HCT116 (cell line): ENCODE measurements around the gene KIF26A. TPM values are rescaled to one million over a fixed set of nuclear protein-coding genes. Genes with fewer than 3 reads are reported as not detected.

Experiments used
- ATAC-seq: fragments of 200-7000 bp; cut with Tn5 transposase; 2 replicates; pipeline ENCODE4 v1.9.1; 2020; ENCODE audit warnings: mild to moderate bottlenecking, moderate library complexity
- BruUV-seq: library from RNA; stranded (reverse); fragments of 400-500 nt; replicated peaks from 2 replicates; lab custom pipeline; 2021; lab: Mats Ljungman, UMichigan
- CTCF ChIA-PET: fragments of 300-600 bp; sonication (Branson Sonifier 250); formaldehyde crosslinking; loops from one replicate; lab custom pipeline; 2021; ENCODE audit warnings: antibody characterized with exemption; lab: Charles Lee
- POLR2A ChIA-PET: fragments of 300-600, 350-600 bp; sonication (Branson Sonifier 250); formaldehyde crosslinking; loops from one replicate; lab custom pipeline; 2021; ENCODE audit warnings: antibody characterized with exemption; lab: Charles Lee
- RAD21 ChIA-PET, 2 experiments: fragments of 300-600 bp; sonication (Branson Sonifier 250); formaldehyde crosslinking; loops; one replicate each; lab custom pipeline; 2023; ENCODE audit warnings: low total read pairs in 2 of 2; ENCODE audit not compliant: uncharacterized antibody in 2 of 2, unreplicated experiment in 2 of 2, low non-redundant PET in 1 of 2; lab: Charles Lee
- DNase-seq: peaks from one replicate; pipeline ENCODE4 v3.0.0-alpha.2; 2010; ENCODE audit warnings: low read depth, low spot score
- H2AFZ ChIP-seq: fragments of 200-600 bp; shearing (Covaris generic), sonication (generic); 2 replicates; pipeline ENCODE4 v1.6.1; 2017; ENCODE audit warnings: low read depth, mixed run types, mixed read lengths, antibody characterized with exemption, low read length; ENCODE audit not compliant: poor library complexity, severe bottlenecking
- H3K27ac ChIP-seq: 2 replicates; pipeline ENCODE4 v1.5.1; 2012; ENCODE audit warnings: low read depth, low read length
- H3K27me3 ChIP-seq: fragments of 200-600 bp; sonication (generic); 2 replicates; pipeline ENCODE4 v1.6.1; 2016; ENCODE audit warnings: mixed run types, low read length, mixed read lengths; ENCODE audit not compliant: insufficient read depth
- H3K36me3 ChIP-seq, 2 experiments: fragments of 200-500 bp in 1 of 2; fragments of 200-600 bp in 1 of 2; sonication (Bioruptor generic) in 1 of 2; sonication (generic) in 1 of 2; 2 replicates each; pipeline versions ENCODE4 v1.5.1 to v1.6.1; 2014 to 2016; ENCODE audit warnings: low read length in 2 of 2, inconsistent platforms in 1 of 2, mixed read lengths in 1 of 2, mixed run types in 1 of 2; ENCODE audit not compliant: insufficient read depth in 2 of 2, control insufficient read depth in 1 of 2
- H3K4me1 ChIP-seq, 2 experiments: fragments of 200-600 bp in 1 of 2; sonication (generic) in 1 of 2; 2 replicates each; pipeline versions ENCODE4 v1.5.1 to v1.6.1; 2012 to 2017; ENCODE audit warnings: low read length in 2 of 2, inconsistent platforms in 1 of 2, mild to moderate bottlenecking in 1 of 2, mixed read lengths in 1 of 2, mixed run types in 1 of 2, moderate library complexity in 1 of 2; ENCODE audit not compliant: insufficient read depth in 2 of 2, control insufficient read depth in 1 of 2
- H3K4me2 ChIP-seq: fragments of 200-600 bp; sonication (generic); 2 replicates; pipeline ENCODE4 v1.6.1; 2017; ENCODE audit warnings: mixed run types, low read length, mixed read lengths
- H3K4me3 ChIP-seq, 2 experiments: fragments of 200-600 bp in 1 of 2; sonication (generic) in 1 of 2; replicated peaks in 1 of 2; 2 replicates each; pipeline ENCODE4 v1.5.1; 2011 to 2016; ENCODE audit warnings: low read length in 2 of 2, control low read depth in 1 of 2, low read depth in 1 of 2, mild to moderate bottlenecking in 1 of 2, mixed read lengths in 1 of 2, mixed run types in 1 of 2
- H3K79me2 ChIP-seq: fragments of 200-600 bp; sonication (generic); 2 replicates; pipeline ENCODE4 v1.6.1; 2017; ENCODE audit warnings: mild to moderate bottlenecking, mixed run types, low read length, moderate library complexity, mixed read lengths; ENCODE audit not compliant: insufficient read depth
- H3K9ac ChIP-seq: fragments of 200-600 bp; sonication (generic); 2 replicates; pipeline ENCODE4 v1.6.1; 2016; ENCODE audit warnings: low read length, mixed read lengths
- H3K9me2 ChIP-seq: fragments of 200-600 bp; sonication (generic), shearing (Covaris generic); 2 replicates; pipeline ENCODE4 v1.6.1; 2017; ENCODE audit warnings: mixed run types, mild to moderate bottlenecking, moderate library complexity; ENCODE audit not compliant: insufficient read depth
- H3K9me3 ChIP-seq, 2 experiments: fragments of 200-500 bp in 1 of 2; fragments of 200-600 bp in 1 of 2; sonication (Bioruptor generic) in 1 of 2; sonication (generic) in 1 of 2; 2 replicates each; pipeline ENCODE4 v1.6.1; 2014 to 2017; ENCODE audit warnings: low read length in 2 of 2, mixed read lengths in 2 of 2, inconsistent platforms in 1 of 2, low read depth in 1 of 2, mild to moderate bottlenecking in 1 of 2, mixed run types in 1 of 2, moderate library complexity in 1 of 2; ENCODE audit not compliant: control insufficient read depth in 1 of 2, insufficient read depth in 1 of 2
- H4K20me1 ChIP-seq: fragments of 200-600 bp; sonication (generic), shearing (Covaris generic); 2 replicates; pipeline ENCODE4 v1.6.1; 2017; ENCODE audit warnings: mixed run types, mild to moderate bottlenecking, moderate library complexity; ENCODE audit not compliant: insufficient read depth
- CBX3 ChIP-seq: IDR thresholded peaks from 2 replicates; pipeline ENCODE4 v1.6.1; 2012; ENCODE audit warnings: low read depth
- EGR1 ChIP-seq: IDR thresholded peaks from 2 replicates; pipeline ENCODE4 v1.6.1; 2012; ENCODE audit warnings: low read depth
- ELF1 ChIP-seq: IDR thresholded peaks from 2 replicates; pipeline ENCODE4 v1.6.1; 2012; ENCODE audit warnings: low read depth, borderline replicate concordance
- EZH2 ChIP-seq: fragments of 200-600 bp; sonication (generic); IDR thresholded peaks from 2 replicates; pipeline ENCODE4 v1.6.1; 2017; ENCODE audit warnings: antibody characterized with exemption, mixed run types
- EZH2phosphoT487 ChIP-seq: fragments of 200-600 bp; IDR thresholded peaks from 2 replicates; pipeline ENCODE4 v1.6.1; 2018; ENCODE audit warnings: antibody characterized with exemption, borderline replicate concordance
- JUND ChIP-seq: IDR thresholded peaks from 2 replicates; pipeline ENCODE4 v1.6.1; 2012
- POLR2A ChIP-seq: IDR thresholded peaks from 2 replicates; pipeline ENCODE4 v1.7.0; 2011; ENCODE audit warnings: borderline replicate concordance; ENCODE audit not compliant: insufficient read depth, insufficient read length; ENCODE audit errors: extremely low read depth
- POLR2AphosphoS5 ChIP-seq: IDR thresholded peaks from 2 replicates; pipeline ENCODE4 v1.6.1; 2011; ENCODE audit warnings: mild to moderate bottlenecking, low read depth, low read length, moderate library complexity
- SIN3A ChIP-seq: IDR thresholded peaks from 2 replicates; pipeline ENCODE4 v1.6.1; 2012; ENCODE audit warnings: low read depth
- SRF ChIP-seq: IDR thresholded peaks from 2 replicates; pipeline ENCODE4 v1.6.1; 2012; ENCODE audit warnings: low read depth
- TCF7L2 ChIP-seq: IDR thresholded peaks from 2 replicates; pipeline ENCODE4 v1.7.0; 2011; ENCODE audit warnings: borderline replicate concordance, inconsistent platforms; ENCODE audit not compliant: insufficient read depth, insufficient read length; ENCODE audit errors: extremely low read depth
- ZNF274 ChIP-seq: fragments of 200-500 bp; sonication (Bioruptor generic); IDR thresholded peaks from 2 replicates; pipeline ENCODE4 v1.6.1; 2014; ENCODE audit warnings: mild to moderate bottlenecking, low read depth, low read length, inconsistent platforms
- intact Hi-C: fragments of 100-400 bp; cut with micrococcal nuclease; formaldehyde crosslinking; loops from 2 replicates; pipeline ENCODE4 v1.10.0; 2022
- total RNA-seq: library from RNA; stranded (reverse); gene quantifications from one replicate; pipeline ENCODE4 v1.2.1, GENCODE V29; 2021; ENCODE audit not compliant: unreplicated experiment
- TF ChIP-seq, protein P1 (sequence below): IDR thresholded peaks from 2 replicates; pipeline ENCODE4 v1.6.1; 2012
- TF ChIP-seq, protein P2 (sequence below): IDR thresholded peaks from 2 replicates; pipeline ENCODE4 v1.6.1; 2012

The KIF26A gene
- total RNA-seq, 1 experiment from 2014 or later = 10.2 TPM

DNA sequence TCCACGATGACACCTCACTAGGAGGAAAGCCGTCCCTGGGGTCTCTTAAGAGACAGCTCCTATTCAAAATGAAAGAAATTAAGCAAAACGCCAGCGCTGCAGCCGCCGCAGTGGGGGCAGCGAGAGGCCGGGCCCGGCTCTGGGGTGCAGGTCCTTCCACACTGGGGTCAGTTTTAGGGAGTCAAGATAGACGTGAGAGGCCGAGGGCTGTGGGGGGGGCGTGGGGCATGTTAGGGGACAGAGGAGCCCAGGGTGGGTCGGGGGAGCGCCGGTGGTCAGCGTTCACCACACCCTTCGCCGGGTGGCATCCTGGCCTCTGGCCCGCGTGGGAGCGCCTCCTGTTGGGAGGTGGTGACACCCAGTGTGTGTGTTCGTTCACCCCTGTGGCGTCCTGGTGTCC, 25.7 kb downstream of the KIF26A start:
- Histone ChIP-seq H3K4me1 (no peaks in the 10 kb centered on the region), H3K79me2 (no peaks in the 10 kb centered on the region), H3K27me3 (no peaks in the 10 kb centered on the region), H3K27ac (no peak overlapping the region), H3K4me3 (no peak overlapping the region), H3K9me3 (no peaks in the 10 kb centered on the region), H3K36me3 (no peaks in the 10 kb centered on the region), H2AFZ (no peak overlapping the region), H3K4me2 (no peak overlapping the region), H4K20me1 (no peaks in the 10 kb centered on the region), H3K9ac (no peak overlapping the region), H3K9me2 (no peaks in the 10 kb centered on the region)
- POLR2A ChIA-PET = no interaction called here
- RAD21 ChIA-PET = no interaction called here
- intact Hi-C loops = no loop called here
- no TSS peak for BruUV-seq
- ATAC-seq (no peak), DNase-seq (no peak)
- CTCF ChIA-PET = no interaction called here
- TF ChIP-seq EZH2 = no peak
- no peak for TF ChIP-seq ELF1
- TF ChIP-seq EZH2phosphoT487 = no peak
- no peak for TF ChIP-seq TCF7L2
- TF ChIP-seq POLR2AphosphoS5 = no peak
- no peak for TF ChIP-seq CBX3
- no peak for TF ChIP-seq ZNF274
- TF ChIP-seq SIN3A = no peak
- TF ChIP-seq POLR2A = no peak
- TF ChIP-seq, protein P1, sequence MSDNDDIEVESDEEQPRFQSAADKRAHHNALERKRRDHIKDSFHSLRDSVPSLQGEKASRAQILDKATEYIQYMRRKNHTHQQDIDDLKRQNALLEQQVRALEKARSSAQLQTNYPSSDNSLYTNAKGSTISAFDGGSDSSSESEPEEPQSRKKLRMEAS = no peak

DNA sequence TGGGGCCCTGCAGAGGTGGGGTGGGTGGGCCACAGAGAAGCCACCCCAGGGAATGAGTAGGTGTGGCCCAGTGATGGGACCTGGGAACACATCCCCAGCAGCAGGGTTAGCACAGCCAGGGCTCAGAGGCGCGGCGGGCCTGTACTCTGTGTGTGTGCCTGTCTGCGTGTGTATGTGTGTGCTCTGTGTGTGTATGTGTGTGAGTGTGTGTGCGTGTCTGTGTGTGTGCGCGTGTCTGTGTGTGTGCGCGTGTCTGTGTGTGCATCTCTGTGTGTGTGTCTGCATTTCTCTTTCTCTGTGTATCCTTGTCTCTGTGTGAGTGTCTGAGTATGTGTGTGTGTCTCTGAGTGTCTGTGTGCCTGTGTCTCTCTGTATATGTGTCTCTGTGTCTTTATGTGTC, 26.1 kb downstream of the KIF26A start:
- ChIA-PET RAD21 (no interaction called here), POLR2A (no interaction called here), CTCF (no interaction called here)
- TF ChIP-seq JUND = no peak
- TF ChIP-seq SRF = no peak
- TF ChIP-seq ZNF274 = no peak
- TF ChIP-seq EZH2phosphoT487 = no peak
- TF ChIP-seq EGR1 = no peak
- TF ChIP-seq, protein P2, sequence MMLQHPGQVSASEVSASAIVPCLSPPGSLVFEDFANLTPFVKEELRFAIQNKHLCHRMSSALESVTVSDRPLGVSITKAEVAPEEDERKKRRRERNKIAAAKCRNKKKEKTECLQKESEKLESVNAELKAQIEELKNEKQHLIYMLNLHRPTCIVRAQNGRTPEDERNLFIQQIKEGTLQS = no peak
- no peak for TF ChIP-seq SIN3A
- BruUV-seq = no TSS peak
- no peak overlapping the region for H3K9ac ChIP-seq
- H3K4me1 ChIP-seq = no peaks in the 10 kb centered on the region
- DNase-seq = no peak
- no peaks in the 10 kb centered on the region for H3K9me3 ChIP-seq
- no peaks in the 10 kb centered on the region for H3K27me3 ChIP-seq
- no peaks in the 10 kb centered on the region for H4K20me1 ChIP-seq
- no peaks in the 10 kb centered on the region for H3K36me3 ChIP-seq
- H3K27ac ChIP-seq = no peak overlapping the region
- no peaks in the 10 kb centered on the region for H3K9me2 ChIP-seq
- ATAC-seq = no peak
- H2AFZ ChIP-seq = no peak overlapping the region
- intact Hi-C loops = no loop called here
- H3K4me3 ChIP-seq = no peak overlapping the region
- H3K79me2 ChIP-seq = no peaks in the 10 kb centered on the region
- no peak overlapping the region for H3K4me2 ChIP-seq
